SK-N-SH treated with all-trans-retinoic acid at 6 μM for 48 hours (cell line): ENCODE measurements around the gene CEP192.

ENCODE experiments used
- ATAC-seq: fragments of 200-7000 bp; cut with Tn5 transposase; 3 replicates; pipeline ENCODE4 v1.9.1; 2020; ENCODE audit warnings: mild to moderate bottlenecking, moderate library complexity
- ARNTL ChIP-seq: fragments of 450-650 bp; formaldehyde crosslinking; IDR thresholded peaks from 2 replicates; pipeline ENCODE4 v1.5.0; 2020; ENCODE audit warnings: low read depth, mild to moderate bottlenecking, moderate library complexity, borderline replicate concordance
- BACH2 ChIP-seq: fragments of 250-450 bp; sonication (Bioruptor Pico); IDR thresholded peaks from 2 replicates; pipeline ENCODE4 v1.9.0; 2021; ENCODE audit warnings: mild to moderate bottlenecking, borderline replicate concordance
- CSDC2 ChIP-seq: fragments of 250-450 bp; sonication (Bioruptor Pico); IDR thresholded peaks from 2 replicates; pipeline ENCODE4 v1.5.0; 2020; ENCODE audit warnings: mild to moderate bottlenecking, moderate library complexity
- ESRRG ChIP-seq: fragments of 250-450 bp; sonication (Bioruptor Pico); IDR thresholded peaks from 2 replicates; pipeline ENCODE4 v1.6.1; 2021; ENCODE audit warnings: mild to moderate bottlenecking
- GLIS3 ChIP-seq: fragments of 250-450 bp; sonication (Bioruptor Pico); IDR thresholded peaks from 2 replicates; pipeline ENCODE4 v1.5.0; 2020; ENCODE audit warnings: mild to moderate bottlenecking, moderate library complexity
- ISL1 ChIP-seq: fragments of 250-450 bp; sonication (Bioruptor Pico); IDR thresholded peaks from 2 replicates; pipeline ENCODE4 v2.1.2; 2022; ENCODE audit warnings: mild to moderate bottlenecking, moderate library complexity
- OSR1 ChIP-seq: fragments of 250-450 bp; sonication (Bioruptor Pico); IDR thresholded peaks from 2 replicates; pipeline ENCODE4 v1.8.0; 2022; ENCODE audit warnings: moderate library complexity, mild to moderate bottlenecking, inconsistent platforms
- PPARA ChIP-seq: fragments of 250-450 bp; sonication (Bioruptor Pico); IDR thresholded peaks from 2 replicates; pipeline ENCODE4 v1.5.0; 2020; ENCODE audit warnings: mild to moderate bottlenecking, borderline replicate concordance
- TCF4 ChIP-seq: fragments of 250-450 bp; sonication (Bioruptor Pico); IDR thresholded peaks from 2 replicates; pipeline ENCODE4 v1.8.0; 2021; ENCODE audit warnings: mild to moderate bottlenecking, moderate library complexity, borderline replicate concordance
- TOX ChIP-seq: fragments of 250-450 bp; sonication (Bioruptor Pico); IDR thresholded peaks from 2 replicates; pipeline ENCODE4 v1.8.0; 2021; ENCODE audit warnings: mild to moderate bottlenecking, moderate library complexity, borderline replicate concordance
- ZC3H10 ChIP-seq: fragments of 250-450 bp; sonication (Bioruptor Pico); IDR thresholded peaks from 2 replicates; pipeline ENCODE4 v1.5.1; 2021; ENCODE audit warnings: mild to moderate bottlenecking, moderate library complexity
- ZFP30 ChIP-seq: fragments of 450-650 bp; formaldehyde crosslinking; IDR thresholded peaks from 2 replicates; pipeline ENCODE4 v1.5.0; 2022; ENCODE audit warnings: mild to moderate bottlenecking, moderate library complexity
- ZNF565 ChIP-seq: fragments of 450-650 bp; formaldehyde crosslinking; conservative IDR thresholded peaks from 2 replicates; pipeline ENCODE4 v1.5.0; 2020; ENCODE audit warnings: low read depth, mild to moderate bottlenecking, moderate library complexity
- ZNF70 ChIP-seq: fragments of 450-650 bp; formaldehyde crosslinking; IDR thresholded peaks from 2 replicates; pipeline ENCODE4 v1.5.0; 2020; ENCODE audit warnings: mild to moderate bottlenecking, moderate library complexity
- ZNF8 ChIP-seq: fragments of 450-650 bp; formaldehyde crosslinking; IDR thresholded peaks from 2 replicates; pipeline ENCODE4 v1.5.0; 2020; ENCODE audit warnings: mild to moderate bottlenecking, moderate library complexity
- TF ChIP-seq, protein P1 (sequence below): fragments of 250-450 bp; sonication (Bioruptor Pico); IDR thresholded peaks from 2 replicates; pipeline ENCODE4 v1.5.0; 2020; ENCODE audit warnings: mild to moderate bottlenecking, moderate library complexity
- TF ChIP-seq, protein P2 (sequence below): fragments of 250-450 bp; sonication (Bioruptor Pico); IDR thresholded peaks from 2 replicates; pipeline ENCODE4 v1.8.0; 2021; ENCODE audit warnings: low read depth, mild to moderate bottlenecking, moderate library complexity, borderline replicate concordance

Gene CEP192

GRCh38 chr18:13107074-13107473 lies 115.9 kb downstream of the CEP192 start (continued):
- TF ChIP-seq, protein P1, sequence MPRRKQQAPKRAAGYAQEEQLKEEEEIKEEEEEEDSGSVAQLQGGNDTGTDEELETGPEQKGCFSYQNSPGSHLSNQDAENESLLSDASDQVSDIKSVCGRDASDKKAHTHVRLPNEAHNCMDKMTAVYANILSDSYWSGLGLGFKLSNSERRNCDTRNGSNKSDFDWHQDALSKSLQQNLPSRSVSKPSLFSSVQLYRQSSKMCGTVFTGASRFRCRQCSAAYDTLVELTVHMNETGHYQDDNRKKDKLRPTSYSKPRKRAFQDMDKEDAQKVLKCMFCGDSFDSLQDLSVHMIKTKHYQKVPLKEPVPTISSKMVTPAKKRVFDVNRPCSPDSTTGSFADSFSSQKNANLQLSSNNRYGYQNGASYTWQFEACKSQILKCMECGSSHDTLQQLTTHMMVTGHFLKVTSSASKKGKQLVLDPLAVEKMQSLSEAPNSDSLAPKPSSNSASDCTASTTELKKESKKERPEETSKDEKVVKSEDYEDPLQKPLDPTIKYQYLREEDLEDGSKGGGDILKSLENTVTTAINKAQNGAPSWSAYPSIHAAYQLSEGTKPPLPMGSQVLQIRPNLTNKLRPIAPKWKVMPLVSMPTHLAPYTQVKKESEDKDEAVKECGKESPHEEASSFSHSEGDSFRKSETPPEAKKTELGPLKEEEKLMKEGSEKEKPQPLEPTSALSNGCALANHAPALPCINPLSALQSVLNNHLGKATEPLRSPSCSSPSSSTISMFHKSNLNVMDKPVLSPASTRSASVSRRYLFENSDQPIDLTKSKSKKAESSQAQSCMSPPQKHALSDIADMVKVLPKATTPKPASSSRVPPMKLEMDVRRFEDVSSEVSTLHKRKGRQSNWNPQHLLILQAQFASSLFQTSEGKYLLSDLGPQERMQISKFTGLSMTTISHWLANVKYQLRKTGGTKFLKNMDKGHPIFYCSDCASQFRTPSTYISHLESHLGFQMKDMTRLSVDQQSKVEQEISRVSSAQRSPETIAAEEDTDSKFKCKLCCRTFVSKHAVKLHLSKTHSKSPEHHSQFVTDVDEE = no peak
- TF ChIP-seq ZC3H10 (CRISPR knock-in tag) = no peak
- no peak for TF ChIP-seq ZFP30 (CRISPR knock-in tag)
- TF ChIP-seq ZNF565 (CRISPR knock-in tag) = no peak
- no peak for TF ChIP-seq ZNF8
- TF ChIP-seq PPARA = no peak
- no peak for TF ChIP-seq OSR1 (CRISPR knock-in tag)
- TF ChIP-seq ZNF70 (CRISPR knock-in tag) = no peak

GRCh38 chr18:13108330-13108729 lies 117.2 kb downstream of the CEP192 start:
- ATAC-seq = no peak
- TF ChIP-seq, protein P2, sequence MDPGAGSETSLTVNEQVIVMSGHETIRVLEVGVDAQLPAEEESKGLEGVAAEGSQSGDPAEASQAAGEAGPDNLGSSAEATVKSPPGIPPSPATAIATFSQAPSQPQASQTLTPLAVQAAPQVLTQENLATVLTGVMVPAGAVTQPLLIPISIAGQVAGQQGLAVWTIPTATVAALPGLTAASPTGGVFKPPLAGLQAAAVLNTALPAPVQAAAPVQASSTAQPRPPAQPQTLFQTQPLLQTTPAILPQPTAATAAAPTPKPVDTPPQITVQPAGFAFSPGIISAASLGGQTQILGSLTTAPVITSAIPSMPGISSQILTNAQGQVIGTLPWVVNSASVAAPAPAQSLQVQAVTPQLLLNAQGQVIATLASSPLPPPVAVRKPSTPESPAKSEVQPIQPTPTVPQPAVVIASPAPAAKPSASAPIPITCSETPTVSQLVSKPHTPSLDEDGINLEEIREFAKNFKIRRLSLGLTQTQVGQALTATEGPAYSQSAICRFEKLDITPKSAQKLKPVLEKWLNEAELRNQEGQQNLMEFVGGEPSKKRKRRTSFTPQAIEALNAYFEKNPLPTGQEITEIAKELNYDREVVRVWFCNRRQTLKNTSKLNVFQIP (CRISPR knock-in tag) = no peak
- TF ChIP-seq TOX (CRISPR knock-in tag) = no peak
- TF ChIP-seq ZC3H10 (CRISPR knock-in tag) = no peak
- TF ChIP-seq CSDC2 (CRISPR knock-in tag) = no peak
- TF ChIP-seq BACH2 (CRISPR knock-in tag) = no peak
- TF ChIP-seq ZNF8 = no peak
- no peak for TF ChIP-seq ISL1 (CRISPR knock-in tag)
- TF ChIP-seq ARNTL = no peak
- TF ChIP-seq ZNF70 (CRISPR knock-in tag) = no peak
- no peak for TF ChIP-seq TCF4 (CRISPR knock-in tag)
- no peak for TF ChIP-seq GLIS3
- TF ChIP-seq, protein P1 = no peak
- TF ChIP-seq ZFP30 (CRISPR knock-in tag) = no peak

- ATAC-seq = no peak
- TF ChIP-seq GLIS3 (no peak), TCF4 (CRISPR knock-in tag) (no peak), ESRRG (CRISPR knock-in tag) (no peak), CSDC2 (CRISPR knock-in tag) (no peak), ZFP30 (CRISPR knock-in tag) (no peak), ISL1 (CRISPR knock-in tag) (no peak), ZNF70 (CRISPR knock-in tag) (no peak)
These were observed 119.4 kb downstream of the CEP192 start for GRCh38 chr18:13110559-13110958.

DNA sequence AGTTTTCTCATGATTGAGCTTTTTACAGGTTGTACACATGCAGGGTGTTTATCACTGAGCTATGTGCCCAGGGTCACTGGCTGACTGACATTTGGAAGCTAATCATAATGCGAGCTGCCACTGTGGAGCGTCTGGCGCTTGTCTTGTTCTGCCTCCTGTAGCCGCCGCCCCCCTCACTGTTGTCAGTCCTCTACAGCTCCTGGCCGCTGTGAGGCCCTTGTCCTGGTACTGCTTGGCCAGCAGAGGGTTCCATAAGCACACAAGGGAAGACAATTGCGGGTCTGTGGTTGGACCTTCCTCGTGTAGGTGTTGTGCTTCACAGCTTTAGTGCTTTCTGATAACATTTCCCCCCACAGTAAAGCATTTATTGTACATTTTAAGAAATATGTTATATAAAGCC lies 121.8 kb downstream of the CEP192 start:
- ATAC-seq = peak; percentile 97
- TF ChIP-seq TCF4 (CRISPR knock-in tag) (0 out of 2 replicates have a peak, but pooled peaks have one; percentile 11), GLIS3 (no peak)
- TF ChIP-seq, protein P1 = 0 out of 2 replicates have a peak, but pooled peaks have one; percentile 42
- TF ChIP-seq, all 23 proteins: peak for 2
